ENCODE measurements around the gene DNAH3. TPM values are rescaled to one million over a fixed set of nuclear protein-coding genes. Genes with fewer than 3 reads are reported as not detected.
"Not testable (repeated sequence)": the region's sequence is repeated elsewhere in the genome, so short reads cannot be mapped to it uniquely, and the experiment has no call there.

Gene DNAH3
- total RNA-seq, 1 donor = not detected

- TF ChIP-seq CTCF (IDR thresholded peaks at IDR 0.05; ENCODE audit: extremely low read depth, low read depth, low read length) = no peak
- no peaks in the 10 kb centered on the region for H3K79me2 ChIP-seq (ENCODE audit: insufficient read depth, low read length)
- H2AFZ ChIP-seq (ENCODE audit: low read length) = no peak overlapping the region
- no peak overlapping the region for H3K27ac ChIP-seq (ENCODE audit: low read depth, low read length)
- no peaks in the 10 kb centered on the region for H4K20me1 ChIP-seq (ENCODE audit: insufficient read depth, low read length)
- H3K27me3 ChIP-seq (ENCODE audit: insufficient read depth, low read length) = peaks cover 3% of the 10 kb centered on the region
- no peaks in the 10 kb centered on the region for H3K9me3 ChIP-seq (ENCODE audit: low read depth, low read length)
- no peak overlapping the region for H3K4me3 ChIP-seq (ENCODE audit: insufficient read depth, low read length)
- no peak overlapping the region for H3K4me2 ChIP-seq (ENCODE audit: insufficient read depth, low read length)
- no peaks in the 10 kb centered on the region for H3K36me3 ChIP-seq (ENCODE audit: insufficient read depth, low read length)
- no peaks in the 10 kb centered on the region for H3K4me1 ChIP-seq (ENCODE audit: insufficient read depth, low read length)
- no peak for DNase-seq (ENCODE audit: insufficient read length, low spot score, missing footprints)
Measured at GRCh38 chr16:21069986-21070385, 80.7 kb downstream of the DNAH3 start.

GRCh38 chr16:21064203-21064602, 86.4 kb downstream of the DNAH3 start:
- H3K36me3 ChIP-seq (ENCODE audit: insufficient read depth, low read length) = no peaks in the 10 kb centered on the region
- no peak overlapping the region for H3K27ac ChIP-seq (ENCODE audit: low read depth, low read length)
- no peaks in the 10 kb centered on the region for H3K79me2 ChIP-seq (ENCODE audit: insufficient read depth, low read length)
- no peaks in the 10 kb centered on the region for H3K4me1 ChIP-seq (ENCODE audit: insufficient read depth, low read length)
- no peak overlapping the region for H2AFZ ChIP-seq (ENCODE audit: low read length)
- no peaks in the 10 kb centered on the region for H4K20me1 ChIP-seq (ENCODE audit: insufficient read depth, low read length)
- no peak for TF ChIP-seq CTCF (IDR thresholded peaks at IDR 0.05; ENCODE audit: extremely low read depth, low read depth, low read length)
- H3K4me2 ChIP-seq (ENCODE audit: insufficient read depth, low read length) = no peak overlapping the region
- H3K27me3 ChIP-seq (ENCODE audit: insufficient read depth, low read length) = peaks cover 3% of the 10 kb centered on the region
- H3K9me3 ChIP-seq (ENCODE audit: low read depth, low read length) = no peaks in the 10 kb centered on the region
- H3K4me3 ChIP-seq (ENCODE audit: insufficient read depth, low read length) = no peak overlapping the region
- DNase-seq (ENCODE audit: insufficient read length, low spot score, missing footprints) = no peak

GRCh38 chr16:21063314-21063713, 87.3 kb downstream of the DNAH3 start:
- not testable (repeated sequence) for H3K4me1 ChIP-seq (ENCODE audit: insufficient read depth, low read length); H3K4me2 ChIP-seq (ENCODE audit: insufficient read depth, low read length); DNase-seq (ENCODE audit: insufficient read length, low spot score, missing footprints); H3K4me3 ChIP-seq (ENCODE audit: insufficient read depth, low read length); H3K27me3 ChIP-seq (ENCODE audit: insufficient read depth, low read length); H3K9me3 ChIP-seq (ENCODE audit: low read depth, low read length); H4K20me1 ChIP-seq (ENCODE audit: insufficient read depth, low read length); H2AFZ ChIP-seq (ENCODE audit: low read length); H3K79me2 ChIP-seq (ENCODE audit: insufficient read depth, low read length); H3K27ac ChIP-seq (ENCODE audit: low read depth, low read length); H3K36me3 ChIP-seq (ENCODE audit: insufficient read depth, low read length)

- Histone ChIP-seq H4K20me1 (ENCODE audit: insufficient read depth, low read length) (no peaks in the 10 kb centered on the region), H3K27ac (ENCODE audit: low read depth, low read length) (no peak overlapping the region), H3K4me3 (ENCODE audit: insufficient read depth, low read length) (no peak overlapping the region), H3K4me2 (ENCODE audit: insufficient read depth, low read length) (no peak overlapping the region), H3K27me3 (ENCODE audit: insufficient read depth, low read length) (peaks cover 8% of the 10 kb centered on the region), H2AFZ (ENCODE audit: low read length) (no peak overlapping the region), H3K36me3 (ENCODE audit: insufficient read depth, low read length) (no peaks in the 10 kb centered on the region), H3K9me3 (ENCODE audit: low read depth, low read length) (no peaks in the 10 kb centered on the region), H3K4me1 (ENCODE audit: insufficient read depth, low read length) (no peaks in the 10 kb centered on the region), H3K79me2 (ENCODE audit: insufficient read depth, low read length) (no peaks in the 10 kb centered on the region)
- no peak for TF ChIP-seq CTCF (IDR thresholded peaks at IDR 0.05; ENCODE audit: extremely low read depth, low read depth, low read length)
- DNase-seq (ENCODE audit: insufficient read length, low spot score, missing footprints) = no peak
Measured at GRCh38 chr16:21060027-21060510, 90.6 kb downstream of the DNAH3 start.

All from osteoblast (primary cell).